Measurements from ENCODE around the gene EML3. TPM values are rescaled to one million over a fixed set of nuclear protein-coding genes. Genes with fewer than 3 reads are reported as not detected.
"Not testable (repeated sequence)": the region's sequence is repeated elsewhere in the genome, so short reads cannot be mapped to it uniquely, and the experiment has no call there.

Gene EML3
- total and polyA plus RNA-seq, 2 of the 8 experiments (the other 6 are each of a cell fraction or from before 2014, with no cell fraction given): 19.2 to 29.9 TPM

- H3K79me1 ChIP-seq (ENCODE audit: low read depth, low read length); H3K9me3 ChIP-seq (ENCODE audit: insufficient read depth in 2 of 2, low read depth in 1 of 2, low read length in 1 of 2); H2AK5ac ChIP-seq (ENCODE audit: low read depth, low read length); H3K79me2 ChIP-seq (ENCODE audit: control insufficient read depth in 1 of 2, insufficient read depth in 2 of 2, low read length in 2 of 2); H4K5ac ChIP-seq (ENCODE audit: insufficient read length, low read depth, low read length); H3K56ac ChIP-seq (replicated peaks; ENCODE audit: insufficient read length, low read depth, low read length); H3K4ac ChIP-seq (replicated peaks; ENCODE audit: insufficient read length, low read depth, low read length); H3K27me3 ChIP-seq (replicated peaks in 1 of 4; ENCODE audit: control insufficient read depth in 3 of 4, extremely low read depth in 1 of 4, insufficient read depth in 3 of 4, low read length in 3 of 4); H3K36me3 ChIP-seq (ENCODE audit: control insufficient read depth in 2 of 4, insufficient read depth in 4 of 4, low read length in 3 of 4); H3K4me3 ChIP-seq (ENCODE audit: extremely low read depth in 1 of 4, insufficient read depth in 2 of 4, low read depth in 3 of 4, low read length in 4 of 4); H2BK20ac ChIP-seq (ENCODE audit: low read length); H2BK12ac ChIP-seq (ENCODE audit: low read depth, low read length); H3K23ac ChIP-seq (ENCODE audit: insufficient read length); H3K4me2 ChIP-seq (ENCODE audit: insufficient read depth in 1 of 2, low read depth in 2 of 2, low read length in 2 of 2); H3K14ac ChIP-seq (ENCODE audit: insufficient read length); H4K91ac ChIP-seq (replicated peaks; ENCODE audit: insufficient read length, low read length); H3K9ac ChIP-seq (replicated peaks in 1 of 4; ENCODE audit: extremely low read depth in 1 of 4, low read depth in 3 of 4, low read length in 3 of 4); FAIRE-seq; H2BK120ac ChIP-seq (replicated peaks; ENCODE audit: low read depth, low read length); H3K27ac ChIP-seq (ENCODE audit: low read depth, low read length); H2BK5ac ChIP-seq (ENCODE audit: low read depth, low read length); H4K8ac ChIP-seq (ENCODE audit: extremely low read depth, insufficient read depth, low read length); H3K18ac ChIP-seq (ENCODE audit: extremely low read depth, low read length); H2AFZ ChIP-seq (ENCODE audit: low read length); H4K20me1 ChIP-seq (replicated peaks in 1 of 2; ENCODE audit: control insufficient read depth in 1 of 2, insufficient read depth in 2 of 2, low read length in 2 of 2); H3K23me2 ChIP-seq (ENCODE audit: low read depth, low read length); DNase-seq (ENCODE audit: low read depth in 1 of 2, low spot score in 2 of 2); H2BK15ac ChIP-seq (ENCODE audit: low read length): not testable (repeated sequence)
- peaks cover 0 to 14% (median 2%) of the 10 kb centered on the region in 4 experiments; a peak in 4 of 7 replicates for H3K4me1 ChIP-seq (replicated peaks in 1 of 4; ENCODE audit: control insufficient read depth in 3 of 4, insufficient read depth in 4 of 4, low read length in 3 of 4)
- ChIA-PET CTCF (ENCODE audit: partially characterized antibody) (interaction anchor here (1.2 to 1.3 kb wide), 2 partner anchors 23 to 24 kb away, joined by 3 read pairs; no protein-coding TSS in a partner anchor), POLR2A (ENCODE audit: partially characterized antibody) (interaction anchor here (0.7 to 15.8 kb wide), 5 partner anchors 21 to 1318 kb away, joined by 3 to 235 read pairs (median 4); partner anchors contain the start of genes C11orf98, CSKMT, GANAB and HNRNPUL2)
- 89% methylated on average over 5 of the region's 14 CpGs; no CpG with 5 or more reads in 1 of the 2 experiments for WGBS, 2 experiments (ENCODE audit: extremely low coverage in 1 of 2, insufficient coverage in 1 of 2, insufficient read length in 1 of 2, insufficient replicate concordance in 2 of 2, low coverage in 1 of 2, low lambda C conversion rate in 2 of 2, missing lambda C conversion rate in 1 of 2)
These were observed 4.4 kb upstream of the EML3 start for GRCh38 chr11:62616957-62617356.
